H9 (cell line): Measurements from ENCODE around the gene NRN1L. TPM values are rescaled to one million over a fixed set of nuclear protein-coding genes. Genes with fewer than 3 reads are reported as not detected.

Source experiments
- DNase-seq: peaks from one replicate; pipeline ENCODE4 v3.0.0-alpha.2; 2017
- H2AFZ ChIP-seq: one replicate; pipeline ENCODE4 v1.6.1; 2013; ENCODE audit warnings: mild to moderate bottlenecking, low read length, control low read depth, moderate library complexity
- H2AK5ac ChIP-seq: 2 replicates; pipeline ENCODE4 v1.6.1; 2013; ENCODE audit warnings: low read length, control low read depth, mixed read lengths; ENCODE audit not compliant: insufficient read length
- H2BK120ac ChIP-seq: one replicate; pipeline ENCODE4 v1.6.1; 2013; ENCODE audit warnings: low read depth, mild to moderate bottlenecking, low read length, control low read depth, inconsistent platforms; ENCODE audit not compliant: poor library complexity, severe bottlenecking
- H2BK12ac ChIP-seq: 2 replicates; pipeline ENCODE4 v1.6.1; 2013; ENCODE audit warnings: low read length, control low read depth, mixed read lengths, low read depth; ENCODE audit not compliant: insufficient read length
- H2BK15ac ChIP-seq: 2 replicates; pipeline ENCODE4 v1.6.1; 2013; ENCODE audit warnings: low read depth, low read length, control low read depth
- H2BK20ac ChIP-seq: one replicate; pipeline ENCODE4 v1.6.1; 2013; ENCODE audit warnings: low read depth, mild to moderate bottlenecking, low read length, control low read depth, inconsistent platforms; ENCODE audit not compliant: poor library complexity, severe bottlenecking
- H2BK5ac ChIP-seq: 2 replicates; pipeline ENCODE4 v1.6.1; 2013; ENCODE audit warnings: low read length, control low read depth, mixed read lengths; ENCODE audit not compliant: insufficient read length
- H3K14ac ChIP-seq: 2 replicates; pipeline ENCODE4 v1.6.1; 2013; ENCODE audit warnings: low read length, control low read depth; ENCODE audit not compliant: insufficient read depth
- H3K18ac ChIP-seq: 2 replicates; pipeline ENCODE4 v1.6.1; 2013; ENCODE audit warnings: low read depth, mild to moderate bottlenecking, mixed read lengths, low read length, control low read depth; ENCODE audit not compliant: insufficient read length
- H3K23ac ChIP-seq: 2 replicates; pipeline ENCODE4 v1.6.1; 2013; ENCODE audit warnings: low read length, control low read depth, mixed read lengths, low read depth; ENCODE audit not compliant: insufficient read length
- H3K23me2 ChIP-seq: 2 replicates; pipeline ENCODE4 v1.6.1; 2013; ENCODE audit warnings: low read depth, mild to moderate bottlenecking, mixed read lengths, low read length, control low read depth; ENCODE audit not compliant: insufficient read length, poor library complexity, severe bottlenecking
- H3K27ac ChIP-seq: 2 replicates; pipeline ENCODE4 v1.5.1; 2013; ENCODE audit warnings: low read length, control low read depth, mixed read lengths, low read depth; ENCODE audit not compliant: insufficient read length
- H3K27me3 ChIP-seq: 2 replicates; pipeline ENCODE4 v1.6.1; 2013; ENCODE audit warnings: low read length, control low read depth, inconsistent platforms; ENCODE audit not compliant: insufficient read depth
- H3K4ac ChIP-seq: 2 replicates; pipeline ENCODE4 v1.6.1; 2013; ENCODE audit warnings: low read depth, mild to moderate bottlenecking, control low read depth, inconsistent platforms, low read length, moderate library complexity
- H3K4me1 ChIP-seq: 2 replicates; pipeline ENCODE4 v1.6.1; 2013; ENCODE audit warnings: low read length, control low read depth, inconsistent platforms; ENCODE audit not compliant: insufficient read depth
- H3K4me2 ChIP-seq: 2 replicates; pipeline ENCODE4 v1.6.1; 2013; ENCODE audit warnings: low read length, control low read depth, mixed read lengths; ENCODE audit not compliant: insufficient read length, insufficient read depth
- H3K56ac ChIP-seq: 2 replicates; pipeline ENCODE4 v1.6.1; 2013; ENCODE audit warnings: low read depth, mild to moderate bottlenecking, mixed read lengths, low read length, control low read depth; ENCODE audit not compliant: insufficient read length
- H3K79me1 ChIP-seq: 2 replicates; pipeline ENCODE4 v1.6.1; 2013; ENCODE audit warnings: low read depth, mild to moderate bottlenecking, moderate library complexity, low read length, control low read depth, inconsistent platforms; ENCODE audit not compliant: insufficient read depth, poor library complexity, severe bottlenecking
- H3K79me2 ChIP-seq: 2 replicates; pipeline ENCODE4 v1.6.1; 2013; ENCODE audit warnings: low read length, control low read depth, inconsistent platforms; ENCODE audit not compliant: insufficient read depth
- H3K9ac ChIP-seq: 2 replicates; pipeline ENCODE4 v1.6.1; 2013; ENCODE audit warnings: low read length, control low read depth, mixed read lengths; ENCODE audit not compliant: insufficient read length; ENCODE audit errors: extremely low read depth
- H3K9me3 ChIP-seq: one replicate; pipeline ENCODE4 v1.6.1; 2013; ENCODE audit warnings: low read depth, low read length, inconsistent platforms; ENCODE audit not compliant: control insufficient read depth
- H3T11ph ChIP-seq: one replicate; pipeline ENCODE4 v1.6.1; 2013; ENCODE audit warnings: mild to moderate bottlenecking, low read length, control low read depth, inconsistent platforms
- H4K20me1 ChIP-seq: one replicate; pipeline ENCODE4 v1.6.1; 2013; ENCODE audit not compliant: control insufficient read depth, insufficient read length, insufficient read depth
- H4K5ac ChIP-seq: 2 replicates; pipeline ENCODE4 v1.6.1; 2013; ENCODE audit warnings: low read depth, mild to moderate bottlenecking, mixed read lengths, low read length, control low read depth; ENCODE audit not compliant: insufficient read length
- H4K8ac ChIP-seq: replicated peaks from 2 replicates; pipeline ENCODE4 v1.6.1; 2013; ENCODE audit warnings: low read length, control low read depth, mixed read lengths, low read depth; ENCODE audit not compliant: insufficient read length
- H4K91ac ChIP-seq: 2 replicates; pipeline ENCODE4 v1.6.1; 2013; ENCODE audit warnings: low read depth, mild to moderate bottlenecking, moderate library complexity, mixed read lengths, low read length, control low read depth; ENCODE audit not compliant: insufficient read length
- H3K27ac Mint-ChIP-seq, 3 experiments: 2 replicates in 2 of 3; 3 replicates in 1 of 3; pipeline ENCODE4 v1.8.0; 2020 to 2021; ENCODE audit warnings: mixed read lengths in 3 of 3, mild to moderate bottlenecking in 1 of 3, moderate library complexity in 1 of 3
- H3K27me3 Mint-ChIP-seq: 2 replicates; pipeline ENCODE4 v1.8.0; 2021; ENCODE audit warnings: low read depth, mild to moderate bottlenecking, moderate library complexity, mixed read lengths
- H3K36me3 Mint-ChIP-seq, 3 experiments: 2 replicates in 2 of 3; 3 replicates in 1 of 3; pipeline ENCODE4 v1.8.0; 2020 to 2021; ENCODE audit warnings: low read depth in 3 of 3, mixed read lengths in 3 of 3; ENCODE audit not compliant: insufficient read depth in 1 of 3
- H3K4me1 Mint-ChIP-seq, 2 experiments: 2 replicates each; pipeline ENCODE4 v1.8.0; 2020; ENCODE audit warnings: mixed read lengths in 2 of 2
- H3K4me3 Mint-ChIP-seq, 2 experiments: 2 replicates in 1 of 2; 3 replicates in 1 of 2; pipeline ENCODE4 v1.8.0; 2020 to 2021; ENCODE audit warnings: mild to moderate bottlenecking in 2 of 2, mixed read lengths in 2 of 2, moderate library complexity in 1 of 2
- H3K9me3 Mint-ChIP-seq, 2 experiments: 2 replicates in 1 of 2; 3 replicates in 1 of 2; pipeline ENCODE4 v1.8.0; 2020; ENCODE audit warnings: mild to moderate bottlenecking in 2 of 2, mixed read lengths in 2 of 2, moderate library complexity in 1 of 2
- WGBS: extraction: QIAGEN DNeasy Blood & Tissue Kit; methylation state at CpG from one replicate; pipeline ENCODE4 v1.1.7; 2013; ENCODE audit warnings: missing lambda C conversion rate, low lambda C conversion rate, mixed read lengths; ENCODE audit not compliant: insufficient read length; ENCODE audit errors: extremely low coverage; 5-methylcytosine and 5-hydroxymethylcytosine counted together
- total RNA-seq: library from RNA; stranded (reverse); gene quantifications from 2 replicates; pipeline ENCODE4 v1.2.1, GENCODE V29; 2021
- TF ChIP-seq, protein P1 (sequence below): fragments of 200-600 bp; sonication (generic); conservative IDR thresholded peaks from 3 replicates; pipeline ENCODE4 v1.8.0; 2021; ENCODE audit warnings: antibody characterized with exemption, mild to moderate bottlenecking

NRN1L gene
- total RNA-seq, 1 experiment from 2014 or later, result 2.0 TPM

DNA sequence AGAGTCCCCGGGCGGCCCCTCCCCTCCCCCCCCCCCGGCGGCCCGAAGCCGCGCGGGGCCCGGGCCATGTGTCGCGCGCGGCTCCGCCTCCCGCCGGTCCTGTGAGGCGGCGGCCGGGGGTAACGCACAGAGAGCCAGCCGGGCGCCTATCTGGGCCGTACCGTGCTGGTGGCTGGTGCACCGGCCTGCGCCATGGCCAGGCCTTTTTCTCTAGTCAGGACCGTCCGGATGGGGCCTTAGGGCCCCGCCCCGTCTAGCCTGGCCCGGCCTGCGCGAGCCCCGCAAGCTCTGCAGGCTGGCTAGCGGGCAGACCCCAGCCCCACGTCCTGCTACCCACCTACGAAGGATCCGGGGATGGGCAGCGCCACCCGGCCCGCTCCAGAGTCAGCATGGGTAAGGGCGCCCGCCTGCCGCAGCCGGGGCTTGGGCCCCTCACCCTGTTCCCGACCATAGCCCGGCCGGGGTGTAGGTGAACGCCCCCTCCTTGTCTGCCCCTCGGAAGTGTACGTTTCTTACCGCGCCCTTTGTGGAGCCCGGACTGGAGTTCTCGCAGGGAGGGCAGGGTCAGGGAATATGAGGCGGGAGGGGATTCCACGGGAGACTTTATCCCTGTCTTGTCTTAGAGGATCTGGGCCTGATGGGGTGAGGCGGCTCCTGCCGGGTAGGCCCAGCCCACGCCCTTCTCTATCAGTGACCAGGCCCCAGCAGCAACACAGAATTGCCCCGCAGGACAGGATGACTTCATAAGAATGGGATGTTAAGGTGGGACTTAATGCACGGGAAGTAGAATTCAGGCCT is 37.4 kb upstream of the NRN1L start, which contains the start of gene CENPT:
Gene CENPT, minus strand, starts transcription at position 630 of the 798 bp plus-strand sequence. CDS start 13,834 bp downstream, outside the sequence.
- peaks cover 10% of the 10 kb centered on the region; the same call in 1 of the 2 replicates for H3K4me1 ChIP-seq
- peaks cover 0 to 2% of the 10 kb centered on the region in 2 experiments; a peak in 1 of 5 replicates for H3K9me3 Mint-ChIP-seq
- peak within 1 kb of the TSS; percentile 94 to 98 for H3K4me3 Mint-ChIP-seq
- no peak within 1 kb of the TSS for H3K23ac ChIP-seq
- H3K4me2 ChIP-seq, result peak within 1 kb of the TSS; percentile 82
- no peak within 1 kb of the TSS for H2BK120ac ChIP-seq
- peaks cover 21% of the 10 kb centered on the region; the same call in 1 of the 2 replicates for H3K79me2 ChIP-seq
- no peak within 1 kb of the TSS for H3K56ac ChIP-seq
- H3K9me3 ChIP-seq, result no peaks in the 10 kb centered on the region
- no peaks in the 10 kb centered on the region for H4K20me1 ChIP-seq
- H2AK5ac ChIP-seq, result no peak within 1 kb of the TSS
- no peaks in the 10 kb centered on the region for H3K27me3 ChIP-seq
- no peak within 1 kb of the TSS for H2BK20ac ChIP-seq
- no peaks in the 10 kb centered on the region for H3K27me3 Mint-ChIP-seq
- peaks cover 14% of the 10 kb centered on the region for H3K23me2 ChIP-seq
- no peak for DNase-seq
- WGBS, result no CpG with 5 or more reads among the region's 62 CpGs
- H3T11ph ChIP-seq, result no peak within 1 kb of the TSS
- TF ChIP-seq, protein P1, sequence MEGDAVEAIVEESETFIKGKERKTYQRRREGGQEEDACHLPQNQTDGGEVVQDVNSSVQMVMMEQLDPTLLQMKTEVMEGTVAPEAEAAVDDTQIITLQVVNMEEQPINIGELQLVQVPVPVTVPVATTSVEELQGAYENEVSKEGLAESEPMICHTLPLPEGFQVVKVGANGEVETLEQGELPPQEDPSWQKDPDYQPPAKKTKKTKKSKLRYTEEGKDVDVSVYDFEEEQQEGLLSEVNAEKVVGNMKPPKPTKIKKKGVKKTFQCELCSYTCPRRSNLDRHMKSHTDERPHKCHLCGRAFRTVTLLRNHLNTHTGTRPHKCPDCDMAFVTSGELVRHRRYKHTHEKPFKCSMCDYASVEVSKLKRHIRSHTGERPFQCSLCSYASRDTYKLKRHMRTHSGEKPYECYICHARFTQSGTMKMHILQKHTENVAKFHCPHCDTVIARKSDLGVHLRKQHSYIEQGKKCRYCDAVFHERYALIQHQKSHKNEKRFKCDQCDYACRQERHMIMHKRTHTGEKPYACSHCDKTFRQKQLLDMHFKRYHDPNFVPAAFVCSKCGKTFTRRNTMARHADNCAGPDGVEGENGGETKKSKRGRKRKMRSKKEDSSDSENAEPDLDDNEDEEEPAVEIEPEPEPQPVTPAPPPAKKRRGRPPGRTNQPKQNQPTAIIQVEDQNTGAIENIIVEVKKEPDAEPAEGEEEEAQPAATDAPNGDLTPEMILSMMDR, result no peak
- no peak within 1 kb of the TSS for H4K8ac ChIP-seq
- no peaks in the 10 kb centered on the region for H3K79me1 ChIP-seq
- peaks cover 11 to 25% (median 16%) of the 10 kb centered on the region in 3 experiments for H3K36me3 Mint-ChIP-seq
- peaks cover 40 to 44% of the 10 kb centered on the region in 2 experiments for H3K4me1 Mint-ChIP-seq
- no peak within 1 kb of the TSS for H3K4ac ChIP-seq
- H2AFZ ChIP-seq, result no peak within 1 kb of the TSS
- H3K27ac Mint-ChIP-seq, result peak within 1 kb of the TSS; percentile 83 to 95 (median 93); a peak in 6 of 7 replicates
- peak within 1 kb of the TSS; percentile 33 for H3K14ac ChIP-seq
- no peak within 1 kb of the TSS for H4K91ac ChIP-seq
- H2BK5ac ChIP-seq, result no peak within 1 kb of the TSS
- H2BK12ac ChIP-seq, result no peak within 1 kb of the TSS
- H3K18ac ChIP-seq, result no peak within 1 kb of the TSS
- H3K9ac ChIP-seq, result peak within 1 kb of the TSS; percentile 77
- no peak within 1 kb of the TSS for H4K5ac ChIP-seq
- H2BK15ac ChIP-seq, result no peak within 1 kb of the TSS
- H3K27ac ChIP-seq, result peak within 1 kb of the TSS; percentile 61
